Ovary (tissue), 3 donors: ENCODE measurements around the gene SLC30A9.

Source experiments
- CTCF ChIP-seq, 3 donors: fragments of 450-650 bp in 2 of 3; fragments of 200-600 bp in 1 of 3; IDR thresholded peaks; one replicate each; pipeline versions ENCODE4 v1.5.1 to v1.8.0; 2016 to 2022; ENCODE audit warnings: antibody characterized with exemption in 3 of 3, mild to moderate bottlenecking in 1 of 3
- POLR2A ChIP-seq: fragments of 450-650 bp; IDR thresholded peaks from one replicate; pipeline ENCODE4 v1.6.1; 2017; ENCODE audit warnings: antibody characterized with exemption, mild to moderate bottlenecking, moderate library complexity
- donor health status: DM: no; HTN: no; CAD: no.

- TF ChIP-seq POLR2A (no peak), CTCF (IDR thresholded peaks at IDR 0.05) (no peak)
Observed at GRCh38 chr4:42018451-42018850, 28.1 kb downstream of the SLC30A9 start.
